GM12878 (cell line): ENCODE results near the gene KRTAP4-1. TPM values are rescaled to one million over a fixed set of nuclear protein-coding genes. Genes with fewer than 3 reads are reported as not detected.

Experiments
- ATF7 ChIP-seq: fragments of 450-650 bp; IDR thresholded peaks from 2 replicates; pipeline ENCODE4 v1.6.1; 2016; ENCODE audit warnings: low read depth, mild to moderate bottlenecking
- BCL11A ChIP-seq: IDR thresholded peaks from 2 replicates; pipeline ENCODE4 v1.6.1; 2011; ENCODE audit warnings: low read depth, low read length
- FOS ChIP-seq: IDR thresholded peaks from 3 replicates; pipeline ENCODE4 v1.6.1; 2011; ENCODE audit warnings: borderline replicate concordance; ENCODE audit not compliant: insufficient read length; ENCODE audit errors: extremely low read depth
- HDGF ChIP-seq: fragments of 450-650 bp; IDR thresholded peaks from 2 replicates; pipeline ENCODE4 v1.6.1; 2016; ENCODE audit warnings: antibody characterized with exemption
- IKZF2 ChIP-seq, 2 experiments: fragments of 450-650 bp; IDR thresholded peaks; 2 replicates each; pipeline ENCODE4 v1.6.1; 2017; ENCODE audit warnings: mild to moderate bottlenecking in 2 of 2, moderate library complexity in 2 of 2
- MXI1 ChIP-seq: fragments of 150-350 bp; IDR thresholded peaks from 2 replicates; pipeline ENCODE4 v1.6.1; 2011; ENCODE audit warnings: low read depth, mild to moderate bottlenecking, inconsistent platforms, low read length, improper control_type of control experiment
- MYB ChIP-seq: fragments of 150-350 bp; IDR thresholded peaks from 2 replicates; pipeline ENCODE4 v1.6.1; 2014; ENCODE audit warnings: mild to moderate bottlenecking, low read depth, low read length, borderline replicate concordance
- MYC ChIP-seq: IDR thresholded peaks from 2 replicates; pipeline ENCODE4 v1.6.1; 2011; ENCODE audit warnings: mild to moderate bottlenecking, low read length, moderate library complexity, inconsistent platforms; ENCODE audit not compliant: insufficient read depth, insufficient replicate concordance, insufficient read length, severe bottlenecking
- NFIC ChIP-seq: IDR thresholded peaks from 2 replicates; pipeline ENCODE4 v1.6.1; 2012; ENCODE audit warnings: low read depth, mild to moderate bottlenecking, inconsistent platforms, low read length, moderate library complexity
- NFXL1 ChIP-seq: fragments of 450-650 bp; IDR thresholded peaks from 2 replicates; pipeline ENCODE4 v1.6.1; 2017; ENCODE audit warnings: antibody characterized with exemption, mild to moderate bottlenecking, borderline replicate concordance
- NR2F1 ChIP-seq: fragments of 450-650 bp; conservative IDR thresholded peaks from 2 replicates; pipeline ENCODE4 v1.6.1; 2017; ENCODE audit warnings: mild to moderate bottlenecking
- SMAD5 ChIP-seq: IDR thresholded peaks from 2 replicates; pipeline ENCODE4 v1.6.1; 2016; ENCODE audit warnings: antibody characterized with exemption, low read depth
- SREBF1 ChIP-seq: IDR thresholded peaks from 2 replicates; pipeline ENCODE4 v1.6.1; 2012; ENCODE audit warnings: mild to moderate bottlenecking, low read length
- SUPT20H ChIP-seq: IDR thresholded peaks from 2 replicates; pipeline ENCODE4 v1.6.1; 2011; ENCODE audit warnings: low read depth, mild to moderate bottlenecking, low read length, moderate library complexity, borderline replicate concordance; ENCODE audit not compliant: control insufficient read depth
- SUZ12 ChIP-seq: fragments of 200-600 bp; sonication (generic); IDR thresholded peaks from one replicate; pipeline ENCODE4 v1.6.1; 2018; ENCODE audit warnings: antibody characterized with exemption, mild to moderate bottlenecking; ENCODE audit not compliant: unreplicated experiment
- TARDBP ChIP-seq: IDR thresholded peaks from 2 replicates; pipeline ENCODE4 v1.6.1; 2016; ENCODE audit warnings: borderline replicate concordance
- ZNF207 ChIP-seq: fragments of 450-650 bp; IDR thresholded peaks from 2 replicates; pipeline ENCODE4 v1.6.1; 2014; ENCODE audit warnings: antibody characterized with exemption, mild to moderate bottlenecking, borderline replicate concordance
- polyA plus RNA-seq, 11 experiments: library from polyadenylated mRNA; depleted of rRNA in 4 of 11; unstranded in 6 of 11; stranded (reverse) in 5 of 11; fragments of >200 nt; fragmentation: Nextera tagmentation in 4 of 11; fragmentation: Illumina TruSeq in 1 of 11; extraction: Ambion mirVana in 4 of 11; extraction: Trizol in 1 of 11; gene quantifications; 1 replicate in 1 of 11; 2 replicates in 10 of 11; pipeline versions ENCODE4 v1.2.1 to v1.2.3, GENCODE V29; 2011 to 2016; ENCODE audit warnings: inconsistent platforms in 2 of 11, missing spikeins in 2 of 11, low read depth in 1 of 11
- total RNA-seq, 4 experiments: library from RNA; depleted of rRNA in 3 of 4; stranded (reverse); fragments of >200 nt in 3 of 4; fragmentation: Illumina TruSeq in 1 of 4; extraction: Trizol in 1 of 4; gene quantifications; 2 replicates each; pipeline versions ENCODE4 v1.2.1 to v1.2.3, GENCODE V29; 2013 to 2021
- TF ChIP-seq, protein P1 (sequence below): IDR thresholded peaks from 2 replicates; pipeline ENCODE4 v1.6.1; 2012; ENCODE audit warnings: low read length, inconsistent platforms
- TF ChIP-seq, protein P2 (sequence below): fragments of 450-650 bp; IDR thresholded peaks from 2 replicates; pipeline ENCODE4 v1.6.1; 2017; ENCODE audit warnings: mild to moderate bottlenecking, low read depth, inconsistent platforms; ENCODE audit not compliant: poor library complexity, severe bottlenecking
- TF ChIP-seq, protein P3 (sequence below): fragments of 150-350 bp; IDR thresholded peaks from 2 replicates; pipeline ENCODE4 v1.6.1; 2016; ENCODE audit warnings: low read depth, low read length
- TF ChIP-seq, protein P4 (sequence below): fragments of 150-350 bp; IDR thresholded peaks from 2 replicates; pipeline ENCODE4 v1.6.1; 2014; ENCODE audit warnings: mild to moderate bottlenecking, low read depth, low read length

The KRTAP4-1 gene
- total and polyA plus RNA-seq, 10 of the 15 experiments (the other 5 are each of a cell fraction or from before 2014, with no cell fraction given), result not detected

DNA sequence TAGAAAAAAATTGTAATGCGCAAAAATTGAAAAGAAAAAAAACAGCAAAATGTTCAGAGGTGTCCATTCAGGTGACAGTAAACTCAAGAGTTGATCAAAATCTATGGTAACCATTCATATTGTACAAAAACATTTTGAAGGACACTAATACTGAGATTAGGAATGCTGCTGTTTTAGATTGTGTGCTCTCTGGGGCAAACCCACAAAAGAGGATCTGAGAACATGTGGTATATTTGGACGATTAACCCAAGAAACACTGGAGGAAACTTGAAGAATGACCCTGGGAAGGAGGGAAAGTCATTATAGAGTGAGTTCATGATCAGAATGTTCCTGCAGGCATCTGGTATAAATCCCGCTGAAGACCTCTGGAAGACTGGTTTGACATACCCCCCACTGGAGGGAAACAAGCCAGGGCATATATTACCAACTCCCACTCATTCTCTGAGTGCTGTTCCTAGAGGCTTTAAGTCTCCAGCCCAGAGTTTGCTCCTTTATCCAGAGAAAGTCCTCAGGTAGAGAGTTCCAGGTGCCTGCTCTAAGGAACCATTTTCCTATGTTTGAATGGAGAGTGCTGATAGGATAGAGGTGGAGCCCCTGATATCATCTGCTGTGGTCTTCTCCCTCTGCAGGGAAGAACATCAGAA, 7.8 kb downstream of the KRTAP4-1 start (continued):
- TF ChIP-seq, protein P1, sequence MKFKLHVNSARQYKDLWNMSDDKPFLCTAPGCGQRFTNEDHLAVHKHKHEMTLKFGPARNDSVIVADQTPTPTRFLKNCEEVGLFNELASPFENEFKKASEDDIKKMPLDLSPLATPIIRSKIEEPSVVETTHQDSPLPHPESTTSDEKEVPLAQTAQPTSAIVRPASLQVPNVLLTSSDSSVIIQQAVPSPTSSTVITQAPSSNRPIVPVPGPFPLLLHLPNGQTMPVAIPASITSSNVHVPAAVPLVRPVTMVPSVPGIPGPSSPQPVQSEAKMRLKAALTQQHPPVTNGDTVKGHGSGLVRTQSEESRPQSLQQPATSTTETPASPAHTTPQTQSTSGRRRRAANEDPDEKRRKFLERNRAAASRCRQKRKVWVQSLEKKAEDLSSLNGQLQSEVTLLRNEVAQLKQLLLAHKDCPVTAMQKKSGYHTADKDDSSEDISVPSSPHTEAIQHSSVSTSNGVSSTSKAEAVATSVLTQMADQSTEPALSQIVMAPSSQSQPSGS, result no peak
- TF ChIP-seq NFIC (0 out of 2 replicates have a peak, but pooled peaks have one; percentile 31), MYB (no peak), TARDBP (no peak), HDGF (no peak), FOS (no peak), SUPT20H (no peak), BCL11A (peak; percentile 48; the same call in 1 of the 2 replicates), IKZF2 (IDR thresholded peaks at IDR 0.05) (peak; percentile 38 to 41; a peak in 3 of 4 replicates), MYC (no peak), NR2F1 (no peak), SMAD5 (no peak), SUZ12 (no peak), SREBF1 (no peak), ZNF207 (no peak), MXI1 (no peak), NFXL1 (no peak), ATF7 (no peak)
- TF ChIP-seq, protein P2, sequence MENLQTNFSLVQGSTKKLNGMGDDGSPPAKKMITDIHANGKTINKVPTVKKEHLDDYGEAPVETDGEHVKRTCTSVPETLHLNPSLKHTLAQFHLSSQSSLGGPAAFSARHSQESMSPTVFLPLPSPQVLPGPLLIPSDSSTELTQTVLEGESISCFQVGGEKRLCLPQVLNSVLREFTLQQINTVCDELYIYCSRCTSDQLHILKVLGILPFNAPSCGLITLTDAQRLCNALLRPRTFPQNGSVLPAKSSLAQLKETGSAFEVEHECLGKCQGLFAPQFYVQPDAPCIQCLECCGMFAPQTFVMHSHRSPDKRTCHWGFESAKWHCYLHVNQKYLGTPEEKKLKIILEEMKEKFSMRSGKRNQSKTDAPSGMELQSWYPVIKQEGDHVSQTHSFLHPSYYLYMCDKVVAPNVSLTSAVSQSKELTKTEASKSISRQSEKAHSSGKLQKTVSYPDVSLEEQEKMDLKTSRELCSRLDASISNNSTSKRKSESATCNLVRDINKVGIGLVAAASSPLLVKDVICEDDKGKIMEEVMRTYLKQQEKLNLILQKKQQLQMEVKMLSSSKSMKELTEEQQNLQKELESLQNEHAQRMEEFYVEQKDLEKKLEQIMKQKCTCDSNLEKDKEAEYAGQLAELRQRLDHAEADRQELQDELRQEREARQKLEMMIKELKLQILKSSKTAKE, result no peak
- TF ChIP-seq, protein P3, sequence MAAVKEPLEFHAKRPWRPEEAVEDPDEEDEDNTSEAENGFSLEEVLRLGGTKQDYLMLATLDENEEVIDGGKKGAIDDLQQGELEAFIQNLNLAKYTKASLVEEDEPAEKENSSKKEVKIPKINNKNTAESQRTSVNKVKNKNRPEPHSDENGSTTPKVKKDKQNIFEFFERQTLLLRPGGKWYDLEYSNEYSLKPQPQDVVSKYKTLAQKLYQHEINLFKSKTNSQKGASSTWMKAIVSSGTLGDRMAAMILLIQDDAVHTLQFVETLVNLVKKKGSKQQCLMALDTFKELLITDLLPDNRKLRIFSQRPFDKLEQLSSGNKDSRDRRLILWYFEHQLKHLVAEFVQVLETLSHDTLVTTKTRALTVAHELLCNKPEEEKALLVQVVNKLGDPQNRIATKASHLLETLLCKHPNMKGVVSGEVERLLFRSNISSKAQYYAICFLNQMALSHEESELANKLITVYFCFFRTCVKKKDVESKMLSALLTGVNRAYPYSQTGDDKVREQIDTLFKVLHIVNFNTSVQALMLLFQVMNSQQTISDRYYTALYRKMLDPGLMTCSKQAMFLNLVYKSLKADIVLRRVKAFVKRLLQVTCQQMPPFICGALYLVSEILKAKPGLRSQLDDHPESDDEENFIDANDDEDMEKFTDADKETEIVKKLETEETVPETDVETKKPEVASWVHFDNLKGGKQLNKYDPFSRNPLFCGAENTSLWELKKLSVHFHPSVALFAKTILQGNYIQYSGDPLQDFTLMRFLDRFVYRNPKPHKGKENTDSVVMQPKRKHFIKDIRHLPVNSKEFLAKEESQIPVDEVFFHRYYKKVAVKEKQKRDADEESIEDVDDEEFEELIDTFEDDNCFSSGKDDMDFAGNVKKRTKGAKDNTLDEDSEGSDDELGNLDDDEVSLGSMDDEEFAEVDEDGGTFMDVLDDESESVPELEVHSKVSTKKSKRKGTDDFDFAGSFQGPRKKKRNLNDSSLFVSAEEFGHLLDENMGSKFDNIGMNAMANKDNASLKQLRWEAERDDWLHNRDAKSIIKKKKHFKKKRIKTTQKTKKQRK, result no peak
- TF ChIP-seq, protein P4, sequence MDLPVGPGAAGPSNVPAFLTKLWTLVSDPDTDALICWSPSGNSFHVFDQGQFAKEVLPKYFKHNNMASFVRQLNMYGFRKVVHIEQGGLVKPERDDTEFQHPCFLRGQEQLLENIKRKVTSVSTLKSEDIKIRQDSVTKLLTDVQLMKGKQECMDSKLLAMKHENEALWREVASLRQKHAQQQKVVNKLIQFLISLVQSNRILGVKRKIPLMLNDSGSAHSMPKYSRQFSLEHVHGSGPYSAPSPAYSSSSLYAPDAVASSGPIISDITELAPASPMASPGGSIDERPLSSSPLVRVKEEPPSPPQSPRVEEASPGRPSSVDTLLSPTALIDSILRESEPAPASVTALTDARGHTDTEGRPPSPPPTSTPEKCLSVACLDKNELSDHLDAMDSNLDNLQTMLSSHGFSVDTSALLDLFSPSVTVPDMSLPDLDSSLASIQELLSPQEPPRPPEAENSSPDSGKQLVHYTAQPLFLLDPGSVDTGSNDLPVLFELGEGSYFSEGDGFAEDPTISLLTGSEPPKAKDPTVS, result no peak
